HG02852 (cell line): ENCODE data around the gene TMTC4.
"Not testable (repeated sequence)": the region's sequence is repeated elsewhere in the genome, so short reads cannot be mapped to it uniquely, and the experiment has no call there.

Source experiments
- ATAC-seq: cut with Tn5 transposase; IDR thresholded peaks from one replicate; pipeline ENCODE4 v1.9.1; 2021; ENCODE audit warnings: mild to moderate bottlenecking, moderate library complexity; ENCODE audit not compliant: unreplicated experiment

Gene TMTC4, protein sequence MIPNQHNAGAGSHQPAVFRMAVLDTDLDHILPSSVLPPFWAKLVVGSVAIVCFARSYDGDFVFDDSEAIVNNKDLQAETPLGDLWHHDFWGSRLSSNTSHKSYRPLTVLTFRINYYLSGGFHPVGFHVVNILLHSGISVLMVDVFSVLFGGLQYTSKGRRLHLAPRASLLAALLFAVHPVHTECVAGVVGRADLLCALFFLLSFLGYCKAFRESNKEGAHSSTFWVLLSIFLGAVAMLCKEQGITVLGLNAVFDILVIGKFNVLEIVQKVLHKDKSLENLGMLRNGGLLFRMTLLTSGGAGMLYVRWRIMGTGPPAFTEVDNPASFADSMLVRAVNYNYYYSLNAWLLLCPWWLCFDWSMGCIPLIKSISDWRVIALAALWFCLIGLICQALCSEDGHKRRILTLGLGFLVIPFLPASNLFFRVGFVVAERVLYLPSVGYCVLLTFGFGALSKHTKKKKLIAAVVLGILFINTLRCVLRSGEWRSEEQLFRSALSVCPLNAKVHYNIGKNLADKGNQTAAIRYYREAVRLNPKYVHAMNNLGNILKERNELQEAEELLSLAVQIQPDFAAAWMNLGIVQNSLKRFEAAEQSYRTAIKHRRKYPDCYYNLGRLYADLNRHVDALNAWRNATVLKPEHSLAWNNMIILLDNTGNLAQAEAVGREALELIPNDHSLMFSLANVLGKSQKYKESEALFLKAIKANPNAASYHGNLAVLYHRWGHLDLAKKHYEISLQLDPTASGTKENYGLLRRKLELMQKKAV

DNA sequence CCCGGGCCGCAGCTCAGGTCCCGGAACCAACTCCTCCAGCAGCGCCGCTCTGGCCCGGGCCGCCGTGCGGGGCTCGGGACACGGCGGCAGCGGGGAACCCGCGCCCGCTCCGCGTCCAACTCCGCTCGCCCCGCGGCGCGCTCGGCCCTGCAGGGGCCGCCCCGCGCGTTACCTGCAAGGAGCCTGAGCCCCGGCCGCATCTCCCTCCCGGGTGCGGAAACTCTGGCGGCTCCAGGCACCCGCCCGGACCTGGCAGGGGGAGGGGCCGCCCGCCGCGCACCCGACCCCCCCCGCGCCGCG lies at the start of gene TMTC4:
TSS of gene TMTC4 (minus strand) at position 224 of the 300 bp plus-strand sequence. CDS start 4,433 bp downstream, outside the sequence.
- ATAC-seq, result peak; percentile 38

DNA sequence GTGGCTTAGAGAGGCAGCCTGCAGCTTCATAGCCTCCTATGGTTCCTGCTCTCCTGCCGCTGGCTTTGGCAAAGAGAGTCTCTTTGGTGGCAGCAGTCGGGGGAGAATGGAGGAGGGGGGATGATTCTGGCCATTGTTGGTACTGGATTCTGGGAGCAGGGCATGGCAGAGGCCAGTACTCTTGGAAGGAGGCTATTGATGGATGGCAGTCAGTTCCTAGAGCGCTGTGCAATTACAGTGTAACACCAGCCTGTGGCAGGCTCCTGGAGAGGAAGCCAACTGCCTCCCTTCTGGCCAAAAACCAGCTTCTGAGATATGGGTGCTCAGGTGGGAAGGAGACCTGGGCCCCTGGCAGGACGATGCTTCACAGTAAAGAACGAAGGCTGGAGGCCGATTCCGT lies 47.9 kb upstream of the TMTC4 start:
- ATAC-seq, result no peak

DNA sequence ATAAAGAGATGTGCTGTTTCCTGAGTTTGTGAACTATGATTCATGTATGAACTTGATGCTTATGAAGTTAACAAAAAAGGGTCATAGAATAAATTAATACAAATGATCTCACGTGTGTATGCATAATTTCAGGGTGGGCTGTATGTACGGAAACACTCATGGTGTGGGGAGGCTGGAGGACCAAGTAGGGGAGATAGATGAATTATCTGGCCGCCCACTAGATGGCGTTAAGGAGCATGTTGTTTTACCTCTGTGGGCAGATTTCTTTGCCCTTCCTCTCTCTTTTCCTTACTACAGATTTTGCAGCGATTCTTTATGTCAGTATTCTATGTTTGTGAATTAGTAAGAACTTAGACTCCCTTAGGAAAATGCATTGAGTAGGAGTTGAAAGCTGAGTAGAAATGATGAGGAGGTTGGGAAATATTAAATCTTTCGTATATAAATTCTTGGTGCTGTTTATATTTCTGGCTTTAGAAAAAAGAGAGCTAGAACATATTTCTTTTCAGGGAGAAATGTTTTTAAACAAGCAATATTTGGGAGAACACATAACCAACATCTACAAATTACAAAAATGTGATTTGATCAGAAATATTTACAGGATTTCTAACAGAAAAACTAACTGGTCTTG lies 47.4 kb upstream of the TMTC4 start:
- ATAC-seq, result peak; percentile 65

DNA sequence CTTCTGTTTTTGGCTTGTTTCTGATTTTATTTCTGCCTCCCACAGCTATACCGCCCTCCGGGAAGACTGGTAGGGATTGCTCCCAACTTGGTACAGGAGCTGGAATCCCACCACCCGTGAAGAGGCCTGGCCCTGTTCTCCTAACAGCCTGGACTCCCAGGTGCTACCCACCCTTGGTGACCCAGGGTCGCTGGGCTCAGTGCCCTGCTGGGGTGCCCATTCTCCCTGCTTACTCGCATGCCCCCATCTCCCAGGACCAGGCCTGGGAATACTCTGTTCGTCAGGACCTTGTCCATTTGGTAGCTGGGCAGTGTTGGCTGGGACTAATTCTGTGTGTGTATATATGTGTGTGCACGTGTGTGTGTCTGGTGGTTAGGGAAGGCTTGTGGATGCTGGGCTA lies 41.0 kb upstream of the TMTC4 start:
- no peak for ATAC-seq

DNA sequence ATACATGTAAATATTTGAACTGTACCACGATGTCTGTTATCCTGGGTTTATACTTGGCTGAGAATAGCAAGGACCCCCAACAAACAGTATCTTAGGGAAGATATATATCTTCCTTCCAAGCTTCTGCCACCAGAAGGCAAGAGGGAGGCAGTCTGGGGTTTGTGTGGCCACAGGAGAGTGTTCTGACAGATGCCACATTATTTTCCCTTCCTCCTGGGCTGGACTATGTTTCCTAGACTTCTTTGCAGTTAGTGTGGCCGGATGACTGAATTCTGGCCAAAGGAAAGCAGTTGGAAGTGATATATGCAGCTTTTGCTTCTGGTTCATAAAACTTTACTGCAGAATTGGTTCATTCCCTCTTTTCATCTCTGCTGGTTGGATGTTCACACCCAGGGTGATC lies 39.9 kb upstream of the TMTC4 start:
- no peak for ATAC-seq

DNA sequence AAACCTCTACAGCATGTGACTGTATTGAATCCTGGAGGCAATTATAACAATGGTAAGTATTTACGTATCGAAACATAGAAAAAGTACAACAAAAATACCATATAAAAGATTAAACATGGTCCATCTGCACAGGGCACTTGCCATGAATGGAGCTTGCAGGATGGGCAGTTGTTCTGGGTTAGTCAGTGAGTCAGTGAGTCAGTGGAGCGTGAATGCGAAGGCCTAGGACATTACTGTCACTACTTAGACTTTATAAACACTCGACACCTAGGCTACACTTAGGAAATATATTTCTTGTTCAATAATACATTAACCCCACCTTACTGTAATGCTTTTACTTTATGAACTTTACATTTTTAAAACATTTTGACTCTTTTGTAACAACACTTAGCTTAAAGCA lies 35.6 kb upstream of the TMTC4 start:
- ATAC-seq, result no peak

DNA sequence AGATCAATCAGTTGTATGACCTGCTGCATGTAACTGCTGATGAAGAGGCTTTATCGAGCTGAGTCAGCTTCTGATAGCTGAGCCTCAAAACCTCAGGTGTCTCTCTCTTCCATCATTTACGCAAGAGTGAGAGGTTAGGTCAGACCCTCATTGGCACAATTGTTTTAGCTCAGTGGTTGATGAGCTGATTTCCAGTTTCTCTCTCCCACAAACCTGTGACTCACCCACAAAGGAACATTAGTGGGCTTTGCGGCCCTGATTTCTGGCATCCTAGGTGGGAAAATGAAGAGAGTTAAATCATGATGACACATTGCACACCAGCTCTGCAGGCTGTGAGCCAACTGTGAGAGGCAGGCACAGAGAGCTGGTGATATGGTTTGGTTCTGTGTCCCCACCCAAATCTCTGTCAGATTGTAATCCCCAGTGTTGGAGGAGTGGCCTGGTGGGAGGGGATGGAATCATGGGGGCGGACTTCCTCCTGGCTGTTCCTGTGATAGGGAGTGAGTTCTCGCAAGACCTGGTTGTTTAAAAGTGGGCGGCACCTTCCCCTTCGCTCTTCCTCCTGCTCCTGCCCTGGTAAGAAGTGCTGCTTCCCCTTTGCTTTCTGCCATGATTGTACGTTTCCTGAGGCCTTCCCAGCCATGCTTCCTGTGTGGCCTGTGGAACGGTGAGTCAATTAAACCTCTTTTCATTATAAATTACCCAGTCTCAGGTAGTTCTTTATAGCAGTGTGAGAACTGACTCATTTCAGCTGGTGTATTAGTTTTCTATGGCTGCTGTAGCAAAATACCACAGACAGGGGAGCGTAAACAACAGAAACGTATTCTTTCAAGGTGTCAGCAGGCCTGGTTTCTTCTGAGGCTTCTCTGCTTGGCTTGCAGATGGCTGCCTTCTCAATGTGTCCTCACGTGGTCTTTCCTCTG lies 33.5 kb upstream of the TMTC4 start:
- no peak for ATAC-seq

DNA sequence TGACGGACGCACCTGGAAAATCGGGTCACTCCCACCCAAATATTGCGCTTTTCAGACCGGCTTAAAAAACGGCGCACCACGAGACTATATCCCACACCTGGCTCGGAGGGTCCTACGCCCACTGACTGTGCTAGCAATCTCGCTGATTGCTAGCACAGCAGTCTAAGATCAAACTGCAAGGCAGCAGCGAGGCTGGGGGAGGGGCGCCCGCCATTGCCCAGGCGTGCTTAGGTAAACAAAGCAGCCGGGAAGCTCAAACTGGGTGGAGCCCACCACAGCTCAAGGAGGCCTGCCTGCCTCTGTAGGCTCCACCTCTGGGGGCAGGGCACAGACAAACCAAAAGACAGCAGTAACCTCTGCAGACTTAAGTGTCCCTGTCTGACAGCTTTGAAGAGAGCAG lies 23.7 kb upstream of the TMTC4 start:
- not testable (repeated sequence) for ATAC-seq

DNA sequence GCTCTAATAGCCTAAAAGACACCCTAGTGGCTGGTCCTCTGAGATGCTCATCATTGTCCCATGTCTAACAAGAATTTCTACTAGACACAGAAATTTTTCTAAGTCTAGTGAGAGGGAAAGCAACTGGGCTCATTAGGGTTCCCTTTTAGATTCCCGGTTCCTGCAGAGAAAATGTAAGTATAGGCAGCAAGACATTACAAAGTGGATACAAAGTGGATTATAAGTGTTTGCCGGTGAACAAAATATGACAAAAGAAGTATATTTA lies 20.8 kb upstream of the TMTC4 start:
- ATAC-seq, result no peak

DNA sequence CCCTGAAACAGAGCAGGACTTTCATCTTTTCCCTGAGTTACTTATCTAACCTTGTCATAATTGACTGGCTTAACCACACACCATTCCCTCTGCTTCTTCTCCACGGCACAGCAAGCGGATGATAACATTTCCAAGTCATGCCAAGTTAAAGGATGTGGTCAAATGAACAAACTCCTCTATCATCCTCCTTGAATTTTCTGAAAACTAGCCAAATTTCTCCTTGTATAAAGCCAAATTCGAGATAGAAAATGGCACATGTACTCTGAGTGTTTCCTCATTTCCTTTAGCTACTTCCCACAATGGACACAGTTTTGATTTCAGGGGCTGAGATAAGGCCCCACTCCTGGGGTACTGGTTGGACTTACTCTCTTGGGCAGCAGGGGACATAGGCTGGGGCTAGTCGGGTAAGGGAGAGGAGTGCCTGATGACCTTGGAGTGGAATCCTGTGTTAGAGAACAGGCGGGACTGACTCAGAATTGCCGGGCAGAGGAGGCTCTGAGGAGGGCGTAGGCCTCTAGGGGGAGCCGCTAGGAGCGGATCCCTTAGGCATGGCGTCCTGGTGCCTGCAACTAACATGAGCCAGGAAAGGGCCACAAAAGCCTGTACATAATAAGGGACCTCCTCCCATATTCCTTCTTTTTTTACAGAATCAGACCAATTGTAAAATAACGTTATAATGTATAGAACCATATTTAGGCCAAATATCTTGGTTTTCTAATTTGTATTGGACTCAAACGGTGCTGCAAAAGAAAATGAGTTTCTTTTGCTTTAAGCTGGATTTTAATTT lies 20.3 kb upstream of the TMTC4 start:
- no peak for ATAC-seq

DNA sequence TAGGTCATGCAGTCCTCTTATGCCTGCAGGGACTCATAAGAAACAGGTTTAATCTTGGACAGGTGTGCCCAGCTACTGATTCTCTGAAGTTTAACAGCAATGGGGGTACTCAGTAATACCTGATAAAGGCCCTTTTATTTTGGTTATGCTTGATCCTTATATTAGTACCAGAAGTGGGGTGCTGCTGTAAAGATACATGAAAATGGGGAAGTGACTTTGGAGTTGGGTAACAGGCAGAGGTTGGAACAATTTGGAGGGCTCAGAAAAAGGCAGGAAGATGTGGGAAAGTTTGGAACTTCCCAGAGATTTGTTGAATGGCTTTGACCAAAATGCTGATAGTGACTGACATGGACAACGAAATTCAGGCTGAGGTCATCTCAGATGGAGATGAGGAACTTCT lies 14.6 kb upstream of the TMTC4 start:
- ATAC-seq, result no peak

DNA sequence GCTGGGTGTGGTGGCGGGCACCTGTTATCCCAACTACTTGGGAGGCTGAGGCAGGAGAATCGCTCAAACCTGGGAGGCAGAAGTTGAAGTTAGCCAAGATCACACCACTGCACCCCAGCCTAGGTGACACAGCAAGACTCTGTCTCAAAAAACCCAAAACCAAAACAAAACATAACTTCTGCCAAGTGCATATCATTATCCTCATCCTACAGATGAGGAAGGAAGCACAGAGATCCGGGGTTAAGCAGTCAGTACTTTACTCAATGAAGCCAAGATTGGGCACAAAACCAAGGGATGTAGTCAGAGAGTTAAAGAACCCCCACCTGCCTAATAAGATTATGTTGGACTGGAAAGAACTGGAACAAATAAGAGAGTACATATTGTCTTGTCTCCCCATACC lies 5.5 kb upstream of the TMTC4 start:
- ATAC-seq, result no peak

DNA sequence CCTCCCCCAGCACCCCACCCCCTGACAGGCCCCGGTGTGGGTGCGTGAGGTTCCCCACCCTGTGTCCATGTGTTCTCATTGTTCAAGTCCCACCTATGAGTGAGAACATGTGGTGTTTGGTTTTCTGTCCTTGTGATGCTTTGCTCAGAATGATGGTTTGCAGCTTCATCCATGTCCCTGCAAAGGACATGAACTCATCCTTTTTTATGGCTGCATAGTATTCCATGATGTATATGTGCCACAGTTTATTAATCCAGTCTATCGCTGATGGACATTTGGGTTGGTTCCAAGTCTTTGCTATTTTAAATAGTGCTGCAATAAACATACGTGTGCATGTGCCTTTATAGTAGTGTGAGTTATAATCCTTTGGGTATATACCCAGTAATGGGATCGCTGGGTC lies 2.5 kb upstream of the TMTC4 start:
- not testable (repeated sequence) for ATAC-seq

DNA sequence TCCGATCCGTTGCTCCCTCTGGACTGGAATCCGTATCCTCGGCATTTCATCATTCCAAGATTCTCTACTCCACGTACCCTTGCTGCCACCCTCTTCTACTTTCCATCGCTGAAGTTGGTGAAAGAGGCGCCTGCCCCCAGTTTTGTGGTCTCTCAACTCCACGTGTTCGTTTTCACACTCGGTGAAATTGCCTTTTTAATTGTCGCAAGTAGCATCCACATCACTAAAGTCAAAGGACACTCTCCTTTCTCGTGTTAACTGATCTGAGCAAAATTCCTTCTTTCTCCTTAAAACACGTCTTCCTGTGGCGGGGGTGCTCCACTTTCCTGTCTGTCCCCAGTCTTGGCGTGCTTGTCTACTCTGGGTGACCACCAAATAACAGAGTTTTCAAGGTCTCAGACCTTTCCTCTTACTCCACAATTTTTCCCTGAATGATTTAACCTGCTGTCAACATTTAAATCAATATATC lies 1.1 kb upstream of the TMTC4 start:
- no peak for ATAC-seq

DNA sequence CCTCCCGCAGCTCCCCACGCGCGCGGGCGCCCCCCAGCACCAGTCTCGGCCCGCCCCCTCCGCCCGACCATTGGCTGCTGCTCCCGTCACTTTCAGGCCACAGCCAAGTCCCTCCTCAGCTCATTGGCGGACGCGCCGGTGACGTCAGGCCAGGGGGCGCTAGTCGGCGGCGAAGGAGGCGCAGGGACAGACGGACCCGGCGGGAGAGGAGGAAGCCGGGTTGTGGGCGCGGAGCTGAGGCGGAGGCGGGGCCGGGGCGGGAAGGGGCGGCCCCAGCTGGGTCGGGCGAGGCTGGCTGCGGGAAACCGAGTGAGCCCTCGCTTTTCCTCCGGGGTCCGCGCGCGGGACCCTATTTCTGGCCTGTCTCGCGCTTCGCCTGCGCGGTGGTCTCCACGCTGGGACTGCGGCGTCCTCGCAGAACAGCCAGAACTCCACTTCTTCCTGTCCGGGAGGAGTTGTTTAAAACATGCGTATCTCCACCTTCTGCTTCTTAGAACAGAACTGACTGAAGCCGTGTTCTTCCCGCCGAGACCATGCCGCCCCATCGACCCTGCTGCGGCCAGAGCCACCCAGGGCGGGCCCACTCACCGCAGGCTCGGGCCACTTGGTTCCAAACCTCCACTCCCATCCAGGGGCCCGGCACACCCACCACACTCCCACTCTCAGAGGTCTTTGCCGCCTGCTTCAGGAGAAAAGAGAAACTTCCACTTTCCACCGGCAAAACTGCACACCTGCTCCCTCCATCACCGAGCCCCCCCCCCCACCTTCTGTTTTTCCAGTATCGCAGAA lies 471 bp upstream of the TMTC4 start:
- peak; percentile 95 for ATAC-seq

DNA sequence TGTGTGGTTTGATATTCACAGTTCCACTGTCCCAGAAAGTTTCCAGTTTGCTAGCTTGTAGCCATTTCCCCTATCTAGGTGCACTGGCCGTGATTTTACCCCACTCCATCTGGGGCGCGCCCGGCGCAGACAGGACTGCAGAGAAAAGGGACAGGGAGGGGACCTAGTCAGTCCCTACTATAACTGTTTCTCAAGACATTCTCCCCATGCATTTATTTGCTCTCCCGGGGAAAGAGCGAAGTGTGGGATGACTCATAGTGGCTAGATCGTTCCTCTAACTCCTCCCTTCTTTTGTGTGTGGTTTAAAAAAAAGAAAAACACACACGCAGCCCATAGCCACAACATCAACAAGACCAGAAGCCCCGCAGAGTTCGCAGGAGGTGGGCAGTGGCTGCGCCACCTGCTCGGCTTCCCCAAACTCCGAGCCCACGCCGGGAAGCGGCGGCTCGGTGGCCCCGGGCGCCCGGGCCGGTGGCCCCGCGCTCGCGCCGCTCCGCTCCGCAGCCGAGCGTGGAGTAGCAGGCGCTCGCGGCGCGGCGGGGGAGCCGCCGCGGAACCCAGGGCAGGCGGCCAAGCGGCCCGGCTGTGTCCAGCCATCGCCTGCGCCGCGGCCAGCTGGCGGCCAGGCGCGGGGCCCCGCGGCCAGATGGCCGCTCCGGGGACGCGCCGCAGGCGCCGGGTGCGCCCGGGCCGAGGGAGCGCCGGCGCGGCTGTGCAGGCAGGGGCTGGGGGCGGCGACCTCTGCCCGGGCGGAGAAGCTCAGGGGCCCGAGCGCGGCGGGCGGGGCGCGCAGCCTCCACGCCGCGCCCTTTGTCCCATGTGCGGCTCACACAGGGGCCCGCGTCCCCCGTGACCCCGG lies 653 bp downstream of the TMTC4 start:
- ATAC-seq, result peak; percentile 23

DNA sequence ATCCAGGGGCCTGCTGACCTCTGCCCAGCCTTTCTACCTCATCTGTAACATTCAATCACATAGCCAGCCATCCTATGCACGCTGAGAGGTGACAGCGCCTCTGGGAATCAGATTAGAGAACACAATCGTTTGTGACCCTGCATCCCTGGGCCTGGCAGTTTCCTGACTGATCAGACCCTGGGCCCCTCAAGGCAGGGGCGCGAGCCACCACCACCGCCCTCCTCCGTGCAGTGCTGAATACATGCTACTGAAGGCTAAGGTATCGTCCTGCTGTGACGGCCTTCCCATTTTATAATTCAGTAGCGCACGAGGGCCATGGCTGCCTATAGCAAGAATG lies 1.3 kb downstream of the TMTC4 start:
- ATAC-seq, result no peak

DNA sequence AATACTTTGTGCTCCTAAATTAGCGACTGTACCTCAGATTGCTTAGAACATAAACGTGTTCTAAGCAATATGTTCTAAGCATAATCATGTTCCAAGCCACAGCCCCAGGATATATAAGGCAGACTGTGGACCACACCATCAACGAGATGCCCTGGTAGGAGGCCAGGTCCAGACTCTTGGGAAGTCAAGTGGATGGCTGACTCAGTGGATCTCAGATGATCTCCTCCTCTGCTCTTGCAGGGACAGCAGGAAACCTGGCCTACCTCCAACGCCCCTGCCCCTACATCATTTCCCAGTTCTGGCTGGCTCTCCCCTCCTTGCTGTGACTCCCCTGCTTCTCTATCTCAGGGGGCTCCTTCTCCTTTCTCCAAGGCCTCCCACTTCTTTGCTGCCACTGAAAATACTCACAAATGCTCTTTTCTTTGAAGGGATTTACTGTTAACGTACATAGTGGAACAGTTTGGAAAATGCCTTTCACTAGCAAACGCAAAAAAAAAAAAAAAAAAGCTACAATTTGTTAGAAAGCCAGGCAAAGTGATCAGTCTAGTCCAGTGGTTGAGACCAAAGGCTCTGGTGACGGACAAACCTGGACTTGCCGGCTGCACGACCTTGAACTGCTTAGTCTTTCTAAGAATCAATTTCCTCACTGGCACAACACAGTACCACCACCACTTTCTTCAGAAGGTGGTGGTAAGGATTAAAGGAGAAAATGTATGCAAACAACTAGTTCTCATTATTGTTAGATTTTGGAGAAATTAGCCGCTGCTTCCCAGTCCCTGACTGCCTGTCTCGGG lies 3.0 kb downstream of the TMTC4 start:
- ATAC-seq, result no peak
